HepG2 (cell line): ENCODE data around the gene ACTA2.

Experiments used
- ATF7 ChIP-seq, 2 experiments: fragments of 450-650 bp in 1 of 2; sonication (generic) in 1 of 2; formaldehyde crosslinking in 1 of 2; IDR thresholded peaks; 2 replicates each; pipeline versions ENCODE4 v1.4.0 to v1.6.1; 2016 to 2020; ENCODE audit warnings: antibody characterized with exemption in 1 of 2, mild to moderate bottlenecking in 1 of 2, missing genetic modification reagents in 1 of 2
- GATA4 ChIP-seq: sonication (generic); IDR thresholded peaks from 2 replicates; pipeline ENCODE4 v1.6.1; 2016; ENCODE audit warnings: antibody characterized with exemption, low read depth, borderline replicate concordance
- GATAD2A ChIP-seq: IDR thresholded peaks from 2 replicates; pipeline ENCODE4 v1.6.1; 2016
- KDM1A ChIP-seq: IDR thresholded peaks from 2 replicates; pipeline ENCODE4 v1.6.1; 2016; ENCODE audit warnings: missing compliant biosample characterization
- NFIC ChIP-seq: IDR thresholded peaks from 2 replicates; pipeline ENCODE4 v1.6.1; 2012; ENCODE audit warnings: mild to moderate bottlenecking, low read length, inconsistent platforms
- PCBP1 ChIP-seq: fragments of 200-400 bp; formaldehyde crosslinking; IDR thresholded peaks from 2 replicates; pipeline ENCODE4 v1.6.1; 2017; ENCODE audit warnings: mild to moderate bottlenecking, low read depth, low read length, borderline replicate concordance
- POLR2AphosphoS5 ChIP-seq: IDR thresholded peaks from 2 replicates; pipeline ENCODE4 v1.6.1; 2012; ENCODE audit warnings: low read depth, low read length
- RBM39 ChIP-seq: fragments of 200-400 bp; formaldehyde crosslinking; IDR thresholded peaks from one replicate; pipeline ENCODE4 v1.6.1; 2018; ENCODE audit warnings: antibody characterized with exemption, mild to moderate bottlenecking, low read depth, low read length; ENCODE audit not compliant: poor library complexity, severe bottlenecking
- YY1 ChIP-seq: IDR thresholded peaks from 2 replicates; pipeline ENCODE4 v1.6.1; 2011; ENCODE audit warnings: low read length, low read depth, moderate library complexity, mild to moderate bottlenecking; ENCODE audit not compliant: insufficient read depth, insufficient replicate concordance
- ZFX ChIP-seq: sonication (generic); formaldehyde crosslinking; IDR thresholded peaks from 2 replicates; pipeline ENCODE4 v1.4.0; 2020; ENCODE audit warnings: mild to moderate bottlenecking, low read depth, missing genetic modification reagents, moderate library complexity
- ZNF382 ChIP-seq: sonication (generic); formaldehyde crosslinking; IDR thresholded peaks from 2 replicates; pipeline ENCODE4 v1.5.0; 2020; ENCODE audit warnings: missing genetic modification reagents, mild to moderate bottlenecking, borderline replicate concordance
- ZNF775 ChIP-seq: sonication (generic); formaldehyde crosslinking; IDR thresholded peaks from 2 replicates; pipeline ENCODE4 v1.4.0; 2020; ENCODE audit warnings: missing genetic modification reagents, mild to moderate bottlenecking, moderate library complexity, borderline replicate concordance
- TF ChIP-seq, protein P1 (sequence below): sonication (generic); formaldehyde crosslinking; IDR thresholded peaks from 2 replicates; pipeline ENCODE4 v1.5.0; 2020; ENCODE audit warnings: mild to moderate bottlenecking, missing genetic modification reagents, moderate library complexity
- TF ChIP-seq, protein P2 (sequence below): sonication (generic); formaldehyde crosslinking; IDR thresholded peaks from 2 replicates; pipeline ENCODE4 v1.9.0; 2021; ENCODE audit warnings: missing genetic modification reagents, borderline replicate concordance

DNA sequence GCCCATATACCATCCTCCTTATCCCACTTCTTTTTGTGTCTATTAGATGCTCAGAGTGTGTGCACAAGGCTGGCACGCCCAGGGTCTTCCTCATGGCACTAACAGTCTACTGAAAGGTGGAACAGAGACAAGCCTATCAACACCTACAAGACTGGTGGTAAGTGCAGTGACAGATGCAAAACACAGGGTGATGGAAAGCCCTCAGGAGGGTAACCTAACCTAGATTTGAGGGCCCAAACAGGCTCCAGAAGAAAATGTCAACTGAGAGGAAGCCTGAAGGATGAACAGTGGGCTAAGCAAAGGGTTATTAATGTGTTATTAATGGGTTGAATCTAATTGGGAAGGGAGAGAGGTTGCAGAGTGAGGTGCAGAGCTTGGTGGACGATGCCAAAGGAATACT is 36.9 kb upstream of the ACTA2 start:
- TF ChIP-seq GATA4 (no peak), ZNF382 (CRISPR knock-in tag) (no peak), YY1 (no peak), ZNF775 (CRISPR knock-in tag) (no peak), KDM1A (CRISPR knock-in tag) (no peak), ZFX (CRISPR knock-in tag) (no peak), GATAD2A (CRISPR knock-in tag) (no peak), PCBP1 (no peak), NFIC (no peak), RBM39 (no peak), ATF7 (IDR thresholded peaks at IDR 0.05) (no peak), ATF7 (CRISPR knock-in tag; IDR thresholded peaks at IDR 0.05) (no peak), POLR2AphosphoS5 (no peak)
- TF ChIP-seq, protein P1, sequence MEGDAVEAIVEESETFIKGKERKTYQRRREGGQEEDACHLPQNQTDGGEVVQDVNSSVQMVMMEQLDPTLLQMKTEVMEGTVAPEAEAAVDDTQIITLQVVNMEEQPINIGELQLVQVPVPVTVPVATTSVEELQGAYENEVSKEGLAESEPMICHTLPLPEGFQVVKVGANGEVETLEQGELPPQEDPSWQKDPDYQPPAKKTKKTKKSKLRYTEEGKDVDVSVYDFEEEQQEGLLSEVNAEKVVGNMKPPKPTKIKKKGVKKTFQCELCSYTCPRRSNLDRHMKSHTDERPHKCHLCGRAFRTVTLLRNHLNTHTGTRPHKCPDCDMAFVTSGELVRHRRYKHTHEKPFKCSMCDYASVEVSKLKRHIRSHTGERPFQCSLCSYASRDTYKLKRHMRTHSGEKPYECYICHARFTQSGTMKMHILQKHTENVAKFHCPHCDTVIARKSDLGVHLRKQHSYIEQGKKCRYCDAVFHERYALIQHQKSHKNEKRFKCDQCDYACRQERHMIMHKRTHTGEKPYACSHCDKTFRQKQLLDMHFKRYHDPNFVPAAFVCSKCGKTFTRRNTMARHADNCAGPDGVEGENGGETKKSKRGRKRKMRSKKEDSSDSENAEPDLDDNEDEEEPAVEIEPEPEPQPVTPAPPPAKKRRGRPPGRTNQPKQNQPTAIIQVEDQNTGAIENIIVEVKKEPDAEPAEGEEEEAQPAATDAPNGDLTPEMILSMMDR (CRISPR knock-in tag): no peak
- TF ChIP-seq, protein P2, sequence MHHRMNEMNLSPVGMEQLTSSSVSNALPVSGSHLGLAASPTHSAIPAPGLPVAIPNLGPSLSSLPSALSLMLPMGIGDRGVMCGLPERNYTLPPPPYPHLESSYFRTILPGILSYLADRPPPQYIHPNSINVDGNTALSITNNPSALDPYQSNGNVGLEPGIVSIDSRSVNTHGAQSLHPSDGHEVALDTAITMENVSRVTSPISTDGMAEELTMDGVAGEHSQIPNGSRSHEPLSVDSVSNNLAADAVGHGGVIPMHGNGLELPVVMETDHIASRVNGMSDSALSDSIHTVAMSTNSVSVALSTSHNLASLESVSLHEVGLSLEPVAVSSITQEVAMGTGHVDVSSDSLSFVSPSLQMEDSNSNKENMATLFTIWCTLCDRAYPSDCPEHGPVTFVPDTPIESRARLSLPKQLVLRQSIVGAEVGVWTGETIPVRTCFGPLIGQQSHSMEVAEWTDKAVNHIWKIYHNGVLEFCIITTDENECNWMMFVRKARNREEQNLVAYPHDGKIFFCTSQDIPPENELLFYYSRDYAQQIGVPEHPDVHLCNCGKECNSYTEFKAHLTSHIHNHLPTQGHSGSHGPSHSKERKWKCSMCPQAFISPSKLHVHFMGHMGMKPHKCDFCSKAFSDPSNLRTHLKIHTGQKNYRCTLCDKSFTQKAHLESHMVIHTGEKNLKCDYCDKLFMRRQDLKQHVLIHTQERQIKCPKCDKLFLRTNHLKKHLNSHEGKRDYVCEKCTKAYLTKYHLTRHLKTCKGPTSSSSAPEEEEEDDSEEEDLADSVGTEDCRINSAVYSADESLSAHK (CRISPR knock-in tag): no peak
